ENCODE measurements around the gene CTXND1.

CTXND1 gene

DNA sequence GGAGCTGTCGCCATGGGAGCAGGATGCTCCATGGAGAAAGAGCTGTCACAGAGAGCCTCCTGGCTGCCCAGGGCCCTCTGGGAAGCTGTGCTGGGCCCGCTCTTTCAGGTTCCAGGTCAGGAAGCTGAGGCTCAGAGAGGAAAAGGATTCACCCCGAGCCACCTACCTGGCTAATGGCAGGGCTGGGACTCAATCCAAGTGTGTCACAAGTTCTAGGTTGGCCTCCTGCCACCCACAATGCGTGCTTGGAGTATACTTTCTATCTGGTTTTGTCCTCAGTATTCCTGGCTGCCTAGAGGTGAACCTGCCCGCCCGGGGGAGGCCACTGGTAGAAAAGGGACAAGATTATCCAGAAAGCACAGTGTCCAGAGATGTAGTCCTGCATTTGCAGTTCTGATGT, 75.6 kb downstream of the CTXND1 start:
- no peaks in the 10 kb centered on the region for H3K27me3 ChIP-seq (ENCODE audit: insufficient read depth, poor library complexity, severe bottlenecking)
- H3K4me3 ChIP-seq (replicated peaks; ENCODE audit: insufficient read depth, low read length): no peak overlapping the region
- TF ChIP-seq POLR2AphosphoS5 (IDR thresholded peaks at IDR 0.05; ENCODE audit: low read depth): no peak
- TF ChIP-seq, protein P1, sequence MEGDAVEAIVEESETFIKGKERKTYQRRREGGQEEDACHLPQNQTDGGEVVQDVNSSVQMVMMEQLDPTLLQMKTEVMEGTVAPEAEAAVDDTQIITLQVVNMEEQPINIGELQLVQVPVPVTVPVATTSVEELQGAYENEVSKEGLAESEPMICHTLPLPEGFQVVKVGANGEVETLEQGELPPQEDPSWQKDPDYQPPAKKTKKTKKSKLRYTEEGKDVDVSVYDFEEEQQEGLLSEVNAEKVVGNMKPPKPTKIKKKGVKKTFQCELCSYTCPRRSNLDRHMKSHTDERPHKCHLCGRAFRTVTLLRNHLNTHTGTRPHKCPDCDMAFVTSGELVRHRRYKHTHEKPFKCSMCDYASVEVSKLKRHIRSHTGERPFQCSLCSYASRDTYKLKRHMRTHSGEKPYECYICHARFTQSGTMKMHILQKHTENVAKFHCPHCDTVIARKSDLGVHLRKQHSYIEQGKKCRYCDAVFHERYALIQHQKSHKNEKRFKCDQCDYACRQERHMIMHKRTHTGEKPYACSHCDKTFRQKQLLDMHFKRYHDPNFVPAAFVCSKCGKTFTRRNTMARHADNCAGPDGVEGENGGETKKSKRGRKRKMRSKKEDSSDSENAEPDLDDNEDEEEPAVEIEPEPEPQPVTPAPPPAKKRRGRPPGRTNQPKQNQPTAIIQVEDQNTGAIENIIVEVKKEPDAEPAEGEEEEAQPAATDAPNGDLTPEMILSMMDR (IDR thresholded peaks at IDR 0.05; ENCODE audit: insufficient read depth, low read length): no peak
- TF ChIP-seq, protein P2, sequence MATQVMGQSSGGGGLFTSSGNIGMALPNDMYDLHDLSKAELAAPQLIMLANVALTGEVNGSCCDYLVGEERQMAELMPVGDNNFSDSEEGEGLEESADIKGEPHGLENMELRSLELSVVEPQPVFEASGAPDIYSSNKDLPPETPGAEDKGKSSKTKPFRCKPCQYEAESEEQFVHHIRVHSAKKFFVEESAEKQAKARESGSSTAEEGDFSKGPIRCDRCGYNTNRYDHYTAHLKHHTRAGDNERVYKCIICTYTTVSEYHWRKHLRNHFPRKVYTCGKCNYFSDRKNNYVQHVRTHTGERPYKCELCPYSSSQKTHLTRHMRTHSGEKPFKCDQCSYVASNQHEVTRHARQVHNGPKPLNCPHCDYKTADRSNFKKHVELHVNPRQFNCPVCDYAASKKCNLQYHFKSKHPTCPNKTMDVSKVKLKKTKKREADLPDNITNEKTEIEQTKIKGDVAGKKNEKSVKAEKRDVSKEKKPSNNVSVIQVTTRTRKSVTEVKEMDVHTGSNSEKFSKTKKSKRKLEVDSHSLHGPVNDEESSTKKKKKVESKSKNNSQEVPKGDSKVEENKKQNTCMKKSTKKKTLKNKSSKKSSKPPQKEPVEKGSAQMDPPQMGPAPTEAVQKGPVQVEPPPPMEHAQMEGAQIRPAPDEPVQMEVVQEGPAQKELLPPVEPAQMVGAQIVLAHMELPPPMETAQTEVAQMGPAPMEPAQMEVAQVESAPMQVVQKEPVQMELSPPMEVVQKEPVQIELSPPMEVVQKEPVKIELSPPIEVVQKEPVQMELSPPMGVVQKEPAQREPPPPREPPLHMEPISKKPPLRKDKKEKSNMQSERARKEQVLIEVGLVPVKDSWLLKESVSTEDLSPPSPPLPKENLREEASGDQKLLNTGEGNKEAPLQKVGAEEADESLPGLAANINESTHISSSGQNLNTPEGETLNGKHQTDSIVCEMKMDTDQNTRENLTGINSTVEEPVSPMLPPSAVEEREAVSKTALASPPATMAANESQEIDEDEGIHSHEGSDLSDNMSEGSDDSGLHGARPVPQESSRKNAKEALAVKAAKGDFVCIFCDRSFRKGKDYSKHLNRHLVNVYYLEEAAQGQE (IDR thresholded peaks at IDR 0.05; ENCODE audit: insufficient replicate concordance, low read depth): no peak
- DNase-seq (ENCODE audit: low read depth in 1 of 2, low spot score in 1 of 2): no peak
- no peak overlapping the region for H3K27ac ChIP-seq (replicated peaks)

DNA sequence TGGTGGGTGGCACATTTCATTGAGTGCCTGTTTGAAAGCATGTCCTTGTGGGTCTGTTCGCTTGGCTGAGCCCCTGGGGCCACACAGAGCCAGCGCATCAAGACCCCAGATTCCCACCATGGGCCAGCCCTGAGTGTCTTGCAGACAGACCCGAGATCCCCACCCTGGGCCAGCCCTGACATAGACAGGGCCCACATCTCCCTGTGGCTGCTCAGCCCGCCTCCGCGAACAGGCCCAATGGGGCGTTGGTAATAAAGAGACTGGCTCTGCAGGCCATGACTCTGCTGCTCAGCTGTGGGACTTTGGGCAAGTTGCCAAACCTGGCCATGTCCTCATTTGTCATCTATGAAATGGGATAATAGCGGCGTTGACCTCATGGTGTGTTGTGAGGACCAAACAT, 76.6 kb downstream of the CTXND1 start:
- TF ChIP-seq POLR2AphosphoS5 (IDR thresholded peaks at IDR 0.05; ENCODE audit: low read depth) (no peak), GABPA (IDR thresholded peaks at IDR 0.05; ENCODE audit: low read depth) (no peak), SPI1 (IDR thresholded peaks at IDR 0.05; ENCODE audit: borderline replicate concordance, low read depth) (no peak)
- TF ChIP-seq, protein P1 (IDR thresholded peaks at IDR 0.05; ENCODE audit: insufficient read depth, low read length): no peak
- TF ChIP-seq, protein P2 (IDR thresholded peaks at IDR 0.05; ENCODE audit: insufficient replicate concordance, low read depth): no peak
- Histone ChIP-seq H3K4me3 (replicated peaks; ENCODE audit: insufficient read depth, low read length) (no peak overlapping the region), H3K27ac (replicated peaks) (no peak overlapping the region), H3K27me3 (ENCODE audit: insufficient read depth, poor library complexity, severe bottlenecking) (no peaks in the 10 kb centered on the region)
- DNase-seq (ENCODE audit: low read depth in 1 of 2, low spot score in 1 of 2): no peak

DNA sequence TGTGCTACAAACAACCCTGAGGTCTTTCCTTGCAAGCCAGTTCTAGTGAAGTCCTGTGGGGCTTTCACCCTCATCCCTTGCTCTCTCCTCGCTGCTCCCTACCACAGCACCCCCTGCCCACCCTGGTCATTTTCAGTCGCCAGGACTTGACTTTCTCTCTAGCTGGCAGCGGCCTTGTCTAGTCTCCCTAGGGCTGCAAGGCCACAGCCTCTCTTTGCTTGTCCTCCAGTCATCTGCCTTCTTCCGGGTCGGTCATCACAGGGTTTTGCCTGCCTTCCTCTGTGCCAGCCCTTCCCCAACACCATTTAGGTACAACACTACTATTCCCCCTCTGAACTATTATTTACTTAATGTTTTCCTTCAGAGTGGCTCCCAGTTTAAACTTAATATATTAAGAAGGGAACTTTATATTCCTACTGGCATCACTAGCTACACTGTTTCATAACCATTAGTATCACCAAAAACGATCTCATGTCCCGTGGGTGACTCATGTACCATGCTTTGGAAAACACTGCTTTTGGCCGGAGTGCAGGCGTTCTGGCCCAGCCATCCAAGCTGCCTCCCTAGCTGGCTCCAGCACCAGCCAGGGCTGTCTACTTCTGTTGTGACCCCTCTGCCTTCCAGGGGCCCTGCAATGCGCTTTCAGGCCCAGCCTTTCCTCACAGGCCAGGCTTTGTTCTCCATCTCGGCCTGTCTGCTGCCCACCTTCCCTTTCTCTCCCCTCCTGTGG, 77.8 kb downstream of the CTXND1 start:
- Histone ChIP-seq H3K27me3 (ENCODE audit: insufficient read depth, poor library complexity, severe bottlenecking) (no peaks in the 10 kb centered on the region), H3K4me3 (replicated peaks; ENCODE audit: insufficient read depth, low read length) (no peak overlapping the region), H3K27ac (replicated peaks) (no peak overlapping the region)
- DNase-seq (ENCODE audit: low read depth in 1 of 2, low spot score in 1 of 2): no peak
- TF ChIP-seq SPI1 (IDR thresholded peaks at IDR 0.05; ENCODE audit: borderline replicate concordance, low read depth) (no peak), GABPA (IDR thresholded peaks at IDR 0.05; ENCODE audit: low read depth) (no peak), POLR2AphosphoS5 (IDR thresholded peaks at IDR 0.05; ENCODE audit: low read depth) (no peak)
- TF ChIP-seq, protein P2 (IDR thresholded peaks at IDR 0.05; ENCODE audit: insufficient replicate concordance, low read depth): no peak
- TF ChIP-seq, protein P1 (IDR thresholded peaks at IDR 0.05; ENCODE audit: insufficient read depth, low read length): no peak

All from HL-60 (cell line).